ENCODE data around the gene HYAL2.

The HYAL2 gene

GRCh38 chr3:50279255-50280016, 43.1 kb downstream of the HYAL2 start:
- H3K27me3 ChIP-seq (replicated peaks; ENCODE audit: control insufficient read depth, insufficient read depth, low read length, poor library complexity, severe bottlenecking) = peaks cover 24% of the 10 kb centered on the region
- no peak overlapping the region for H3K27ac ChIP-seq (ENCODE audit: insufficient read depth, low read length, poor library complexity, severe bottlenecking)
- H3K36me3 ChIP-seq (ENCODE audit: control insufficient read depth, insufficient read depth, low read length) = no peaks in the 10 kb centered on the region
- H3K4me3 ChIP-seq (ENCODE audit: insufficient read depth, low read depth, low read length, poor library complexity, severe bottlenecking) = no peak overlapping the region
- H3K4me1 ChIP-seq (ENCODE audit: control insufficient read depth, insufficient read depth, low read length, poor library complexity, severe bottlenecking) = peaks cover 19% of the 10 kb centered on the region
- no peak for DNase-seq
- no peaks in the 10 kb centered on the region for H3K9me3 ChIP-seq (ENCODE audit: control insufficient read depth, low read length)

GRCh38 chr3:50278880-50279224, 43.7 kb downstream of the HYAL2 start, which contains the start of gene LSMEM2:
Gene LSMEM2, plus strand, starts transcription at chr3:50279087. Its CDS starts 27 bp downstream, at chr3:50279114.
- Histone ChIP-seq H3K4me3 (ENCODE audit: insufficient read depth, low read depth, low read length, poor library complexity, severe bottlenecking) (no peak within 1 kb of the TSS), H3K27ac (ENCODE audit: insufficient read depth, low read length, poor library complexity, severe bottlenecking) (no peak within 1 kb of the TSS), H3K4me1 (ENCODE audit: control insufficient read depth, insufficient read depth, low read length, poor library complexity, severe bottlenecking) (peaks cover 24% of the 10 kb centered on the region), H3K9me3 (ENCODE audit: control insufficient read depth, low read length) (no peaks in the 10 kb centered on the region), H3K27me3 (replicated peaks; ENCODE audit: control insufficient read depth, insufficient read depth, low read length, poor library complexity, severe bottlenecking) (peaks cover 28% of the 10 kb centered on the region), H3K36me3 (ENCODE audit: control insufficient read depth, insufficient read depth, low read length) (no peaks in the 10 kb centered on the region)
- no peak for DNase-seq

- no peaks in the 10 kb centered on the region for H3K36me3 ChIP-seq (ENCODE audit: control insufficient read depth, insufficient read depth, low read length)
- H3K27me3 ChIP-seq (replicated peaks; ENCODE audit: control insufficient read depth, insufficient read depth, low read length, poor library complexity, severe bottlenecking) = peaks cover 34% of the 10 kb centered on the region
- H3K4me1 ChIP-seq (ENCODE audit: control insufficient read depth, insufficient read depth, low read length, poor library complexity, severe bottlenecking) = peaks cover 28% of the 10 kb centered on the region
- no peak for DNase-seq
- no peaks in the 10 kb centered on the region for H3K9me3 ChIP-seq (ENCODE audit: control insufficient read depth, low read length)
- H3K4me3 ChIP-seq (ENCODE audit: insufficient read depth, low read depth, low read length, poor library complexity, severe bottlenecking) = no peak overlapping the region
- no peak overlapping the region for H3K27ac ChIP-seq (ENCODE audit: insufficient read depth, low read length, poor library complexity, severe bottlenecking)
Observed at GRCh38 chr3:50278123-50278879, 44.2 kb downstream of the HYAL2 start.

- no peak for DNase-seq
- H3K4me1 ChIP-seq (ENCODE audit: control insufficient read depth, insufficient read depth, low read length, poor library complexity, severe bottlenecking) = peaks cover 31% of the 10 kb centered on the region
- H3K9me3 ChIP-seq (ENCODE audit: control insufficient read depth, low read length) = no peaks in the 10 kb centered on the region
- H3K27ac ChIP-seq (ENCODE audit: insufficient read depth, low read length, poor library complexity, severe bottlenecking) = no peak overlapping the region
- H3K36me3 ChIP-seq (ENCODE audit: control insufficient read depth, insufficient read depth, low read length) = no peaks in the 10 kb centered on the region
- no peak overlapping the region for H3K4me3 ChIP-seq (ENCODE audit: insufficient read depth, low read depth, low read length, poor library complexity, severe bottlenecking)
- H3K27me3 ChIP-seq (replicated peaks; ENCODE audit: control insufficient read depth, insufficient read depth, low read length, poor library complexity, severe bottlenecking) = peaks cover 36% of the 10 kb centered on the region
Observed at GRCh38 chr3:50276762-50277101, 45.8 kb downstream of the HYAL2 start.

GRCh38 chr3:50275996-50276761, 46.4 kb downstream of the HYAL2 start:
- H3K27me3 ChIP-seq (replicated peaks; ENCODE audit: control insufficient read depth, insufficient read depth, low read length, poor library complexity, severe bottlenecking) = peaks cover 36% of the 10 kb centered on the region
- no peak overlapping the region for H3K4me3 ChIP-seq (ENCODE audit: insufficient read depth, low read depth, low read length, poor library complexity, severe bottlenecking)
- no peaks in the 10 kb centered on the region for H3K9me3 ChIP-seq (ENCODE audit: control insufficient read depth, low read length)
- H3K36me3 ChIP-seq (ENCODE audit: control insufficient read depth, insufficient read depth, low read length) = no peaks in the 10 kb centered on the region
- no peak overlapping the region for H3K27ac ChIP-seq (ENCODE audit: insufficient read depth, low read length, poor library complexity, severe bottlenecking)
- DNase-seq = no peak
- H3K4me1 ChIP-seq (ENCODE audit: control insufficient read depth, insufficient read depth, low read length, poor library complexity, severe bottlenecking) = peaks cover 31% of the 10 kb centered on the region

GRCh38 chr3:50275141-50275995, 47.2 kb downstream of the HYAL2 start:
- H3K9me3 ChIP-seq (ENCODE audit: control insufficient read depth, low read length) = no peaks in the 10 kb centered on the region
- H3K4me1 ChIP-seq (ENCODE audit: control insufficient read depth, insufficient read depth, low read length, poor library complexity, severe bottlenecking) = peaks cover 31% of the 10 kb centered on the region
- no peaks in the 10 kb centered on the region for H3K36me3 ChIP-seq (ENCODE audit: control insufficient read depth, insufficient read depth, low read length)
- H3K27me3 ChIP-seq (replicated peaks; ENCODE audit: control insufficient read depth, insufficient read depth, low read length, poor library complexity, severe bottlenecking) = peaks cover 36% of the 10 kb centered on the region
- no peak overlapping the region for H3K27ac ChIP-seq (ENCODE audit: insufficient read depth, low read length, poor library complexity, severe bottlenecking)
- no peak for DNase-seq
- no peak overlapping the region for H3K4me3 ChIP-seq (ENCODE audit: insufficient read depth, low read depth, low read length, poor library complexity, severe bottlenecking)

GRCh38 chr3:50274371-50275104, 48.0 kb downstream of the HYAL2 start:
- DNase-seq = peak; percentile 42 to 50 (median 44)
- Histone ChIP-seq H3K27ac (ENCODE audit: insufficient read depth, low read length, poor library complexity, severe bottlenecking) (no peak overlapping the region), H3K36me3 (ENCODE audit: control insufficient read depth, insufficient read depth, low read length) (no peaks in the 10 kb centered on the region), H3K27me3 (replicated peaks; ENCODE audit: control insufficient read depth, insufficient read depth, low read length, poor library complexity, severe bottlenecking) (peaks cover 36% of the 10 kb centered on the region), H3K4me3 (ENCODE audit: insufficient read depth, low read depth, low read length, poor library complexity, severe bottlenecking) (no peak overlapping the region), H3K9me3 (ENCODE audit: control insufficient read depth, low read length) (no peaks in the 10 kb centered on the region), H3K4me1 (ENCODE audit: control insufficient read depth, insufficient read depth, low read length, poor library complexity, severe bottlenecking) (peaks cover 31% of the 10 kb centered on the region)

GRCh38 chr3:50273689-50274065, 48.9 kb downstream of the HYAL2 start:
- Histone ChIP-seq H3K27me3 (replicated peaks; ENCODE audit: control insufficient read depth, insufficient read depth, low read length, poor library complexity, severe bottlenecking) (peaks cover 36% of the 10 kb centered on the region), H3K27ac (ENCODE audit: insufficient read depth, low read length, poor library complexity, severe bottlenecking) (no peak overlapping the region), H3K4me1 (ENCODE audit: control insufficient read depth, insufficient read depth, low read length, poor library complexity, severe bottlenecking) (peaks cover 31% of the 10 kb centered on the region), H3K4me3 (ENCODE audit: insufficient read depth, low read depth, low read length, poor library complexity, severe bottlenecking) (no peak overlapping the region), H3K36me3 (ENCODE audit: control insufficient read depth, insufficient read depth, low read length) (no peaks in the 10 kb centered on the region), H3K9me3 (ENCODE audit: control insufficient read depth, low read length) (no peaks in the 10 kb centered on the region)
- DNase-seq = no peak

Measured in effector memory CD4-positive, alpha-beta T cell (primary cell).